GM12878 (cell line): Measurements from ENCODE around the gene SYNE4. TPM values are rescaled to one million over a fixed set of nuclear protein-coding genes. Genes with fewer than 3 reads are reported as not detected.

ENCODE experiments used
- ATAC-seq: fragments of 200-7000 bp; cut with Tn5 transposase; 3 replicates; pipeline ENCODE4 v1.9.1; 2020; ENCODE audit warnings: mild to moderate bottlenecking, moderate library complexity
- BruUV-seq: library from RNA; stranded (reverse); fragments of 400-500 nt; replicated peaks from 2 replicates; lab custom pipeline; 2021; lab: Mats Ljungman, UMichigan
- CTCF ChIA-PET: fragments of 300-600 bp; sonication (Branson Sonifier 250); formaldehyde crosslinking; extraction: SDS; loops from one replicate; lab custom pipeline; 2021; ENCODE audit warnings: inconsistent platforms; lab: Yijun Ruan, JAX
- POLR2A ChIA-PET: fragments of 350-600 bp; formaldehyde crosslinking; extraction: SDS; loops from one replicate; lab custom pipeline; 2021; ENCODE audit warnings: inconsistent platforms; lab: Charles Lee
- RAD21 ChIA-PET: fragments of 300-600 bp; sonication (Branson Sonifier 250); formaldehyde crosslinking; loops from one replicate; lab custom pipeline; 2023; ENCODE audit warnings: antibody characterized with exemption; ENCODE audit not compliant: unreplicated experiment; lab: Charles Lee
- SMC1A ChIA-PET: fragments of 300-600 bp; sonication (Branson Sonifier 250); formaldehyde crosslinking; loops from one replicate; lab custom pipeline; 2023; ENCODE audit not compliant: unreplicated experiment, uncharacterized antibody; lab: Charles Lee
- DNase-seq: peaks from one replicate; pipeline ENCODE4 v3.0.0-alpha.2; 2011; ENCODE audit warnings: low read depth, low spot score
- FAIRE-seq: peaks from 3 replicates; lab custom pipeline; 2011; peaks lifted over from hg19 to GRCh38; lab: Jason Lieb, UNC
- H2AFZ ChIP-seq: 2 replicates; pipeline ENCODE4 v1.6.0; 2011; ENCODE audit warnings: low read depth, low read length, control low read depth; ENCODE audit not compliant: control insufficient read depth
- H3K27ac ChIP-seq: 2 replicates; pipeline ENCODE4 v1.5.1; 2011; ENCODE audit warnings: control low read depth; ENCODE audit not compliant: control insufficient read depth, insufficient read depth
- H3K27me3 ChIP-seq, 2 experiments: replicated peaks in 1 of 2; 2 replicates each; pipeline versions ENCODE4 v1.6.0 to v1.6.1; 2011; ENCODE audit warnings: low read length in 1 of 2; ENCODE audit not compliant: control insufficient read depth in 2 of 2, insufficient read depth in 2 of 2
- H3K36me3 ChIP-seq, 2 experiments: 2 replicates each; pipeline ENCODE4 v1.5.1; 2011; ENCODE audit warnings: low read length in 1 of 2; ENCODE audit not compliant: control insufficient read depth in 2 of 2, insufficient read depth in 2 of 2
- H3K4me1 ChIP-seq: 2 replicates; pipeline ENCODE4 v1.6.1; 2011; ENCODE audit warnings: mild to moderate bottlenecking, low read length, moderate library complexity, mixed read lengths; ENCODE audit not compliant: control insufficient read depth, insufficient read depth
- H3K4me2 ChIP-seq: 2 replicates; pipeline ENCODE4 v1.6.0; 2011; ENCODE audit warnings: control low read depth; ENCODE audit not compliant: control insufficient read depth, insufficient read depth
- H3K4me3 ChIP-seq: fragments of 200-600 bp; sonication (generic); 2 replicates; pipeline ENCODE4 v1.5.1; 2016
- H3K79me2 ChIP-seq: 2 replicates; pipeline ENCODE4 v1.6.0; 2011; ENCODE audit warnings: low read length; ENCODE audit not compliant: control insufficient read depth, insufficient read depth
- H3K9ac ChIP-seq: 2 replicates; pipeline ENCODE4 v1.8.0; 2011; ENCODE audit warnings: low read length, control low read depth, mixed read lengths; ENCODE audit not compliant: control insufficient read depth, insufficient read depth
- H3K9me3 ChIP-seq: replicated peaks from 3 replicates; pipeline ENCODE4 v1.5.1; 2011; ENCODE audit warnings: mild to moderate bottlenecking, low read length; ENCODE audit not compliant: control insufficient read depth, insufficient read depth
- H4K20me1 ChIP-seq: 2 replicates; pipeline ENCODE4 v1.6.0; 2011; ENCODE audit not compliant: control insufficient read depth, insufficient read depth
- BHLHE40 ChIP-seq, 2 experiments: fragments of 450-650 bp in 1 of 2; IDR thresholded peaks; 2 replicates each; pipeline ENCODE4 v1.6.1; 2011 to 2017; ENCODE audit warnings: low read depth in 2 of 2, borderline replicate concordance in 1 of 2, improper control_type of control experiment in 1 of 2, low read length in 1 of 2, mild to moderate bottlenecking in 1 of 2
- CHD1 ChIP-seq: IDR thresholded peaks from 2 replicates; pipeline ENCODE4 v1.6.1; 2012; ENCODE audit warnings: low read depth, low read length, improper control_type of control experiment
- CHD2 ChIP-seq: IDR thresholded peaks from 2 replicates; pipeline ENCODE4 v1.6.1; 2011; ENCODE audit warnings: low read depth, low read length, improper control_type of control experiment, borderline replicate concordance
- EGR1 ChIP-seq, 2 experiments: IDR thresholded peaks; 1 replicate in 1 of 2; 2 replicates in 1 of 2; pipeline ENCODE4 v1.6.1; 2011 to 2012; ENCODE audit warnings: low read depth in 2 of 2, low read length in 2 of 2, borderline replicate concordance in 1 of 2, mild to moderate bottlenecking in 1 of 2, moderate library complexity in 1 of 2
- GATAD2B ChIP-seq: fragments of 450-650 bp; conservative IDR thresholded peaks from 2 replicates; pipeline ENCODE4 v1.6.1; 2017; ENCODE audit warnings: low read depth, mild to moderate bottlenecking, moderate library complexity
- IKZF1 ChIP-seq: fragments of 450-650 bp; conservative IDR thresholded peaks from 2 replicates; pipeline ENCODE4 v1.6.1; 2017; ENCODE audit warnings: antibody characterized with exemption, mild to moderate bottlenecking
- NFXL1 ChIP-seq: fragments of 450-650 bp; IDR thresholded peaks from 2 replicates; pipeline ENCODE4 v1.6.1; 2017; ENCODE audit warnings: antibody characterized with exemption, mild to moderate bottlenecking, borderline replicate concordance
- POU2F2 ChIP-seq: IDR thresholded peaks from 3 replicates; pipeline ENCODE4 v1.6.1; 2011; ENCODE audit warnings: low read depth, mild to moderate bottlenecking, low read length, borderline replicate concordance
- RAD21 ChIP-seq: IDR thresholded peaks from 2 replicates; pipeline ENCODE4 v1.6.1; 2011; ENCODE audit warnings: mild to moderate bottlenecking, low read depth, low read length, moderate library complexity; ENCODE audit not compliant: insufficient read depth
- RELA ChIP-seq: fragments of 450-650 bp; IDR thresholded peaks from 2 replicates; pipeline ENCODE4 v1.8.0; 2014; ENCODE audit warnings: borderline replicate concordance; ENCODE audit not compliant: partially characterized antibody
- SIN3A ChIP-seq: IDR thresholded peaks from 2 replicates; pipeline ENCODE4 v1.6.1; 2012; ENCODE audit warnings: low read depth, low read length, improper control_type of control experiment
- WGBS: methylation state at CpG from one replicate; pipeline ENCODE4 v1.1.6; 2016; ENCODE audit warnings: low lambda C conversion rate; ENCODE audit not compliant: insufficient replicate concordance, insufficient coverage; ENCODE audit errors: missing lambda C conversion rate; 5-methylcytosine and 5-hydroxymethylcytosine counted together
- in situ Hi-C: fragments of 300-500 bp; cut with MboI; formaldehyde crosslinking; loops from 9 replicates; pipeline ENCODE4 v1.14.3; 2018; ENCODE audit warnings: mixed read lengths
- intact Hi-C: fragments of 100-400 bp; cut with micrococcal nuclease; formaldehyde crosslinking; loops from one replicate; pipeline ENCODE4 v1.14.2; 2022; ENCODE audit not compliant: unreplicated experiment
- polyA plus RNA-seq, 11 experiments: library from polyadenylated mRNA; depleted of rRNA in 4 of 11; unstranded in 6 of 11; stranded (reverse) in 5 of 11; fragments of >200 nt; fragmentation: Nextera tagmentation in 4 of 11; fragmentation: Illumina TruSeq in 1 of 11; extraction: Ambion mirVana in 4 of 11; extraction: Trizol in 1 of 11; gene quantifications; 1 replicate in 1 of 11; 2 replicates in 10 of 11; pipeline versions ENCODE4 v1.2.1 to v1.2.3, GENCODE V29; 2011 to 2016; ENCODE audit warnings: inconsistent platforms in 2 of 11, missing spikeins in 2 of 11, low read depth in 1 of 11
- total RNA-seq, 4 experiments: library from RNA; depleted of rRNA in 3 of 4; stranded (reverse); fragments of >200 nt in 3 of 4; fragmentation: Illumina TruSeq in 1 of 4; extraction: Trizol in 1 of 4; gene quantifications; 2 replicates each; pipeline versions ENCODE4 v1.2.1 to v1.2.3, GENCODE V29; 2013 to 2021
- TF ChIP-seq, protein P1 (sequence below): fragments of 450-650 bp; IDR thresholded peaks from 2 replicates; pipeline ENCODE4 v1.6.1; 2017; ENCODE audit warnings: borderline replicate concordance
- TF ChIP-seq, protein P2 (sequence below): IDR thresholded peaks from 2 replicates; pipeline ENCODE4 v1.6.1; 2012; ENCODE audit warnings: low read depth, low read length, improper control_type of control experiment
- TF ChIP-seq, protein P3 (sequence below): fragments of 450-650 bp; formaldehyde crosslinking; IDR thresholded peaks from 2 replicates; pipeline ENCODE4 v1.4.0; 2022; ENCODE audit warnings: mild to moderate bottlenecking, moderate library complexity

Gene SYNE4
- total and polyA plus RNA-seq, 10 of the 15 experiments (the other 5 are each of a cell fraction or from before 2014, with no cell fraction given): 0.35 to 1.2 (median 0.71) TPM

DNA sequence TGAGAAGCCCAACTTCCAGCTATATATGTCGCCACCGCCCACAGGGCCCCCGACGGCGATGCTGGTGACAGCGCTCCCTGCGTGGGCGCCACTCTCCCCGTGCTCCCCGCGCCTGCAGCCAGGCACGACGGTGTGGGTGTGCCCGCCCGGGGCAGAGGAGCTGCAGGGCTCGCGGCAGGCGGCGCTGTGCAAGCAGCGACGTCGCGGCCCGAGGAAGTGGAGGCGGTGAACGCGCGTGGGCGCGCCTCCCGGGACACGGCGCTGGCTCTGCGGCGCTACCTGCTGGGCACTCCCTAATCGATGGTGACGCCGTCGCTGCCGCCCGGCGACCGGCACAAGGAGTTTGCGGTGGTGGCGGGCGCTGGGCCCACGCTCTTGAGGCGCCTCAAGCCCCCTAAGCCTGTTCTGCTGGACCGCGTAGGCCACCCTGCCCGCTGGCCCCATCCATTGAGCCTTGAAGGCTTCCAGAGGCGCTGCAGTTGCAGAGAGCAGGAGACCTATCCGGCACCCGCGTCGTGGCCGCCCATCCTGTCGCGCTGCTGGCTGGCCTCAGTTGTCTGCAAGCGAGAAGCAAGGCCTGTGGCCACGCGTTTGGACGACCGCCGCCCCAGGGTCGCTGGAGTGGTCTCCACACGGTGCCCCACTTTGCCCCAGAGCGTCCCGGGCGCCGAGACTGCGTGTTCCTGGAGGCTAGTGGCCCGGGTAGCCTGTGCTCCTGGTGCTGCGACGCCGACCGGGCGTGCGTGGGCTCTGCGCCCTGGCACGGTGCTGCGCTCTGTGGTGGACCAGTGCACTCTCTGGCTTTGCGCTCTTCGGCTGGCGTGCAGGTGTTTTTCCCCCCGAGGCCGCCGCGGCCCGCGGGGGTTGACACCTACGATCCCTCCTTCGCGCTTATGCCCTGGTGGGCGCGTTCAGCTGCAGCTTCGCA, 49.3 kb downstream of the SYNE4 start:
- H3K4me2 ChIP-seq: peak overlapping the region; percentile 22; the same call in 1 of the 2 replicates
- ChIA-PET RAD21 (interaction anchor here (1.5 kb wide), 1 partner anchor 28 kb away, joined by 4 read pairs; no protein-coding TSS in a partner anchor), CTCF (interaction anchor here (2.0 kb wide), 1 partner anchor 10 kb away, joined by 10 read pairs; no protein-coding TSS in a partner anchor), SMC1A (no interaction called here), POLR2A (interaction anchor here (0.6 kb wide), 1 partner anchor 1441 kb away, joined by 7 read pairs; no protein-coding TSS in a partner anchor)
- DNase-seq: no peak
- in situ Hi-C loops (no loop called here), intact Hi-C loops (no loop called here)
- H3K4me3 ChIP-seq: no peak overlapping the region
- no TSS peak for BruUV-seq
- H3K4me1 ChIP-seq: no peaks in the 10 kb centered on the region
- no peaks in the 10 kb centered on the region for H3K79me2 ChIP-seq
- FAIRE-seq: no peak
- 6% methylated on average over 97 of the region's 97 CpGs for WGBS
- H3K27me3 ChIP-seq: peaks cover 7 to 18% of the 10 kb centered on the region in 2 experiments
- peak; percentile 71 for ATAC-seq
- H4K20me1 ChIP-seq: no peaks in the 10 kb centered on the region
- no peaks in the 10 kb centered on the region for H3K9me3 ChIP-seq
- no peaks in the 10 kb centered on the region for H3K36me3 ChIP-seq
- H2AFZ ChIP-seq: no peak overlapping the region
- no peak overlapping the region for H3K9ac ChIP-seq
- H3K27ac ChIP-seq: no peak overlapping the region
- TF ChIP-seq IKZF1 (peak; percentile 74), EGR1 (IDR thresholded peaks at IDR 0.05; ENCODE audit: borderline replicate concordance in 1 of 2, low read depth in 2 of 2, low read length in 2 of 2) (peak in 1 of 2 experiments; percentile 69; a peak in 2 of 3 replicates), CHD2 (no peak), NFXL1 (no peak), GATAD2B (peak; percentile 74; the same call in 1 of the 2 replicates), RAD21 (0 out of 2 replicates have a peak, but pooled peaks have one; percentile 1), SIN3A (no peak), POU2F2 (no peak), RELA (no peak), BHLHE40 (IDR thresholded peaks at IDR 0.05; ENCODE audit: borderline replicate concordance in 1 of 2, low read depth in 2 of 2, low read length in 1 of 2) (peak in 1 of 2 experiments; percentile 57; a peak in 2 of 4 replicates), CHD1 (no peak)
- TF ChIP-seq, protein P1, sequence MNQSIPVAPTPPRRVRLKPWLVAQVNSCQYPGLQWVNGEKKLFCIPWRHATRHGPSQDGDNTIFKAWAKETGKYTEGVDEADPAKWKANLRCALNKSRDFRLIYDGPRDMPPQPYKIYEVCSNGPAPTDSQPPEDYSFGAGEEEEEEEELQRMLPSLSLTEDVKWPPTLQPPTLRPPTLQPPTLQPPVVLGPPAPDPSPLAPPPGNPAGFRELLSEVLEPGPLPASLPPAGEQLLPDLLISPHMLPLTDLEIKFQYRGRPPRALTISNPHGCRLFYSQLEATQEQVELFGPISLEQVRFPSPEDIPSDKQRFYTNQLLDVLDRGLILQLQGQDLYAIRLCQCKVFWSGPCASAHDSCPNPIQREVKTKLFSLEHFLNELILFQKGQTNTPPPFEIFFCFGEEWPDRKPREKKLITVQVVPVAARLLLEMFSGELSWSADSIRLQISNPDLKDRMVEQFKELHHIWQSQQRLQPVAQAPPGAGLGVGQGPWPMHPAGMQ: no peak
- TF ChIP-seq, protein P2, sequence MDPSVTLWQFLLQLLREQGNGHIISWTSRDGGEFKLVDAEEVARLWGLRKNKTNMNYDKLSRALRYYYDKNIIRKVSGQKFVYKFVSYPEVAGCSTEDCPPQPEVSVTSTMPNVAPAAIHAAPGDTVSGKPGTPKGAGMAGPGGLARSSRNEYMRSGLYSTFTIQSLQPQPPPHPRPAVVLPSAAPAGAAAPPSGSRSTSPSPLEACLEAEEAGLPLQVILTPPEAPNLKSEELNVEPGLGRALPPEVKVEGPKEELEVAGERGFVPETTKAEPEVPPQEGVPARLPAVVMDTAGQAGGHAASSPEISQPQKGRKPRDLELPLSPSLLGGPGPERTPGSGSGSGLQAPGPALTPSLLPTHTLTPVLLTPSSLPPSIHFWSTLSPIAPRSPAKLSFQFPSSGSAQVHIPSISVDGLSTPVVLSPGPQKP: no peak
- TF ChIP-seq, protein P3, sequence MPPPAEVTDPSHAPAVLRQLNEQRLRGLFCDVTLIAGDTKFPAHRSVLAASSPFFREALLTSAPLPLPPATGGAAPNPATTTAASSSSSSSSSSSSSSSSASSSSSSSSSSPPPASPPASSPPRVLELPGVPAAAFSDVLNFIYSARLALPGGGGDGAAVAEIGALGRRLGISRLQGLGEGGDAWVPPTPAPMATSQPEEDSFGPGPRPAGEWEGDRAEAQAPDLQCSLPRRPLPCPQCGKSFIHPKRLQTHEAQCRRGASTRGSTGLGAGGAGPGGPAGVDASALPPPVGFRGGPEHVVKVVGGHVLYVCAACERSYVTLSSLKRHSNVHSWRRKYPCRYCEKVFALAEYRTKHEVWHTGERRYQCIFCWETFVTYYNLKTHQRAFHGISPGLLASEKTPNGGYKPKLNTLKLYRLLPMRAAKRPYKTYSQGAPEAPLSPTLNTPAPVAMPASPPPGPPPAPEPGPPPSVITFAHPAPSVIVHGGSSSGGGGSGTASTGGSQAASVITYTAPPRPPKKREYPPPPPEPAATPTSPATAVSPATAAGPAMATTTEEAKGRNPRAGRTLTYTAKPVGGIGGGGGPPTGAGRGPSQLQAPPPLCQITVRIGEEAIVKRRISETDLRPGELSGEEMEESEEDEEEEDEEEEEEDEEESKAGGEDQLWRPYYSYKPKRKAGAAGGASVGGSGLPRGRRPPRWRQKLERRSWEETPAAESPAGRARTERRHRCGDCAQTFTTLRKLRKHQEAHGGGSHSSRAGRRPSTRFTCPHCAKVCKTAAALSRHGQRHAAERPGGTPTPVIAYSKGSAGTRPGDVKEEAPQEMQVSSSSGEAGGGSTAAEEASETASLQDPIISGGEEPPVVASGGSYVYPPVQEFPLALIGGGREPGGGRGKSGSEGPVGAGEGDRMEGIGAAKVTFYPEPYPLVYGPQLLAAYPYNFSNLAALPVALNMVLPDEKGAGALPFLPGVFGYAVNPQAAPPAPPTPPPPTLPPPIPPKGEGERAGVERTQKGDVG: no peak
